ENCODE measurements around the gene AP3B1.
A peak's percentile ranks its signal among the peaks of the same experiment; 100 is the strongest.

Gene AP3B1

DNA sequence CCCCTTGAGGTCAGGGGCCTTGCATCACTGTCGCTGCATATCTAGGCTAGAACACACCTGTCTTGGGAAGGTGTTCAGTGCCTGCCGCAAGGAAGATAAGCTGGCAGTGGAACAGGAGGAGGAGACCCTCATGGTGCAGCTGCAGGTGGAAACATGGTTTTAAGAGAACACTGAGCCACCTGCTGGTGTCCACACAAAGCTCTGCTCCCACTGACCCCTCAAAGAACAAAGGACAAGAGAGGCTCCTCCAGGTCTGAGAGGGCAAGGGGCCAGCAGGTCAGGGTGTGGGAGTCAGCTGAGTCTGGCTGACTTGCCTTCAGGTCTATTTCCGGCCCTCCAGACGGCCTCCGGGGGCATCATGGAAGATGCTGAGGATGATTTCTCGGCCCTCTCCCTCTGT, 308.2 kb downstream of the AP3B1 start:
- H3K9me3 ChIP-seq = no peaks in the 10 kb centered on the region
- H3K4me1 ChIP-seq = no peaks in the 10 kb centered on the region; the same call in 1 of the 2 replicates
- no peaks in the 10 kb centered on the region for H3K36me3 ChIP-seq (replicated peaks)
- no peak overlapping the region for H3K4me3 ChIP-seq
- no peak for DNase-seq (ENCODE audit: low spot score in 2 of 2)
- H3K27me3 ChIP-seq (ENCODE audit: low read depth) = no peaks in the 10 kb centered on the region
- in situ Hi-C loops (cut with MboI; ENCODE audit: low sequenced_read_pairs) = no loop called here

GRCh38 chr5:77985247-77985646, 309.3 kb downstream of the AP3B1 start:
- Histone ChIP-seq H3K36me3 (replicated peaks) (no peaks in the 10 kb centered on the region), H3K4me3 (no peak overlapping the region), H3K27me3 (ENCODE audit: low read depth) (no peaks in the 10 kb centered on the region), H3K9me3 (no peaks in the 10 kb centered on the region), H3K4me1 (no peaks in the 10 kb centered on the region; the same call in 1 of the 2 replicates)
- in situ Hi-C loops (cut with MboI; ENCODE audit: low sequenced_read_pairs) = no loop called here
- no peak for DNase-seq (ENCODE audit: low spot score in 2 of 2)

DNA sequence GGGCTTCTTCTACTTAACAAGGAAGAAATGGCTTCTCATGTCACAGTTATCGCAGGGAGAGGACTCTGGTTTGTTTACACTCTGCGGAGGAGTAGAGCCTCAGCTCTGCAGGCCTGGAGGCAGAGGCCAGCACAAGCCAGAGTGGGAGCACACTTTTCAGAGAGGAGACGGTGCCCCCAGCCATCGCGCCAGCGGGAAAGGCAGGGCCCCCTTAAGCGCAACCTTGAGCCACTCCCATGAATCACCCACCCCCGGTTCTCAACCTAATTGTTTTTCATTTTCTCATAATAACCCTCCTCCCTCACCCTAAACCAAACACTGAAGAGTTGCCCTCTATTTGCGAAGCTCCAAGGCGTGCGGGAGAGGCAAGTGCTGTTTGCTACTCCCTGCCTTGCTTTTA, 309.9 kb downstream of the AP3B1 start:
- in situ Hi-C loops (cut with MboI; ENCODE audit: low sequenced_read_pairs) = no loop called here
- no peak overlapping the region for H3K4me3 ChIP-seq
- no peak for DNase-seq (ENCODE audit: low spot score in 2 of 2)
- H3K9me3 ChIP-seq = no peaks in the 10 kb centered on the region
- no peaks in the 10 kb centered on the region; the same call in 1 of the 2 replicates for H3K4me1 ChIP-seq
- H3K36me3 ChIP-seq (replicated peaks) = no peaks in the 10 kb centered on the region
- no peaks in the 10 kb centered on the region for H3K27me3 ChIP-seq (ENCODE audit: low read depth)

DNA sequence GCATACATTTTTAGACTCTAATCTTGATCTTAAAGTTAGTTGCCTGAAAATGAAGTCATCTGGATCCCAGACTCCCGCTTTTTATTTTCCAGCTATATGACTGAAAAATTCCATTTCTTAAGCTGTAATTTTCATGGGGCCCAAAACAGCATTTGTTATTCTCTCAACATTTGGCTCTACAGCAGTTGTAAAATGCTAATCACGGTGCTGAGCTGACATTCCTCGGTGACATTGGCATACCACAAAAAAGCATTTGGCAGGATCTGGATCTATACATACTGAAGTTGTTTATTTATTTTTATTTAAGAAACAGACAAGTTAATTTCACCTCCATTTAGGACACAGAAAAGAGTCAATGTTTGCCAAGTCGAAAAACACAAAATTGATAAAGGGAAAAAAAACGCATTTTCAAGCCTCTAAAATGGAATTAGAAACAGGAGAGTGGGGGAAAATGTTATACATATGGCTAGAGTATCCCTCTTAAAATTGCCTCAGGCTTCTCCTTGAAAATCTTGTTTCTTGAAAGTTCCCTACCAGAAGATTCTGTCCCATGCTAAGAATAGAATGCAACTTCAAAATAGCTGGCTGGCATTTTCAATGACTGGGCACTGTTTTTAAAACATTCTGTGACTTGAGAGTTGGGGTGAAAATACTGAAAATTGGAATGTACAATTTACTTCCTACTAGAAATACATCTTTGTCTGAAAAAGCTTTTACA, 310.9 kb downstream of the AP3B1 start:
- no peaks in the 10 kb centered on the region for H3K9me3 ChIP-seq
- no peaks in the 10 kb centered on the region for H3K36me3 ChIP-seq (replicated peaks)
- no peaks in the 10 kb centered on the region; the same call in 1 of the 2 replicates for H3K4me1 ChIP-seq
- DNase-seq (ENCODE audit: low spot score in 2 of 2) = no peak
- in situ Hi-C loops (cut with MboI; ENCODE audit: low sequenced_read_pairs) = no loop called here
- H3K4me3 ChIP-seq = no peak overlapping the region
- no peaks in the 10 kb centered on the region for H3K27me3 ChIP-seq (ENCODE audit: low read depth)

DNA sequence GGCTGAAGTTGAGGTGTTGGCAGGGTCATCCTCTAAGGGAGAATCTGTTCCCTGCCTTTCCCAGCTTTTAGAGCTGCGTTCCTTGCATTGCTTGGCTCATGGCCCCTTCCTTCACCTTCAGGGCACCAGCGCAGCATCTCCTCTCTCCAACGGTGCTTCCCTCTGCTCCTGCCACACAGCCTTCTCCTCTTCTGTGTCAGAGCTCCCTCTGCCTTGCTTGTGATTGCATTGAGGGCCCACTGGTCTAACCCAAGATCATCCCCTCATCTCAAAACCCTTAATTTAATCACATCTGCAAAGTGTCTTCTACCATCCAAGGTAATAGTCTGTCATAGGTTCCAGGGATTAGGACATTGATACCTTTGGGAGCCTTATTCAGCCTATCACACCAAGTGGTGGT, 312.7 kb downstream of the AP3B1 start:
- in situ Hi-C loops (cut with MboI; ENCODE audit: low sequenced_read_pairs) = no loop called here
- Histone ChIP-seq H3K4me3 (no peak overlapping the region), H3K27me3 (ENCODE audit: low read depth) (no peaks in the 10 kb centered on the region), H3K9me3 (no peaks in the 10 kb centered on the region), H3K36me3 (replicated peaks) (no peaks in the 10 kb centered on the region), H3K4me1 (no peaks in the 10 kb centered on the region; the same call in 1 of the 2 replicates)
- no peak for DNase-seq (ENCODE audit: low spot score in 2 of 2)

GRCh38 chr5:77974576-77974975, 319.9 kb downstream of the AP3B1 start:
- Histone ChIP-seq H3K4me3 (no peak overlapping the region), H3K9me3 (no peaks in the 10 kb centered on the region), H3K36me3 (replicated peaks) (no peaks in the 10 kb centered on the region), H3K4me1 (peaks cover 7% of the 10 kb centered on the region; the same call in 1 of the 2 replicates), H3K27me3 (ENCODE audit: low read depth) (peaks cover 11% of the 10 kb centered on the region)
- DNase-seq (ENCODE audit: low spot score in 2 of 2) = no peak
- in situ Hi-C loops (cut with MboI; ENCODE audit: low sequenced_read_pairs) = no loop called here

- Histone ChIP-seq H3K36me3 (replicated peaks) (no peaks in the 10 kb centered on the region), H3K9me3 (no peaks in the 10 kb centered on the region), H3K27me3 (ENCODE audit: low read depth) (peaks cover 12% of the 10 kb centered on the region), H3K4me3 (no peak overlapping the region), H3K4me1 (peaks cover 7% of the 10 kb centered on the region; the same call in 1 of the 2 replicates)
- no peak for DNase-seq (ENCODE audit: low spot score in 2 of 2)
- in situ Hi-C loops (cut with MboI; ENCODE audit: low sequenced_read_pairs) = no loop called here
Observed at GRCh38 chr5:77973253-77973609, 321.3 kb downstream of the AP3B1 start.

- Histone ChIP-seq H3K4me3 (no peak overlapping the region), H3K36me3 (replicated peaks) (no peaks in the 10 kb centered on the region), H3K27me3 (ENCODE audit: low read depth) (peaks cover 14% of the 10 kb centered on the region), H3K4me1 (peaks cover 7% of the 10 kb centered on the region; the same call in 1 of the 2 replicates), H3K9me3 (no peaks in the 10 kb centered on the region)
- DNase-seq (ENCODE audit: low spot score in 2 of 2) = peak; percentile 15 to 55
- in situ Hi-C loops (cut with MboI; ENCODE audit: low sequenced_read_pairs) = no loop called here
Observed at GRCh38 chr5:77972469-77973252, 321.8 kb downstream of the AP3B1 start.

DNA sequence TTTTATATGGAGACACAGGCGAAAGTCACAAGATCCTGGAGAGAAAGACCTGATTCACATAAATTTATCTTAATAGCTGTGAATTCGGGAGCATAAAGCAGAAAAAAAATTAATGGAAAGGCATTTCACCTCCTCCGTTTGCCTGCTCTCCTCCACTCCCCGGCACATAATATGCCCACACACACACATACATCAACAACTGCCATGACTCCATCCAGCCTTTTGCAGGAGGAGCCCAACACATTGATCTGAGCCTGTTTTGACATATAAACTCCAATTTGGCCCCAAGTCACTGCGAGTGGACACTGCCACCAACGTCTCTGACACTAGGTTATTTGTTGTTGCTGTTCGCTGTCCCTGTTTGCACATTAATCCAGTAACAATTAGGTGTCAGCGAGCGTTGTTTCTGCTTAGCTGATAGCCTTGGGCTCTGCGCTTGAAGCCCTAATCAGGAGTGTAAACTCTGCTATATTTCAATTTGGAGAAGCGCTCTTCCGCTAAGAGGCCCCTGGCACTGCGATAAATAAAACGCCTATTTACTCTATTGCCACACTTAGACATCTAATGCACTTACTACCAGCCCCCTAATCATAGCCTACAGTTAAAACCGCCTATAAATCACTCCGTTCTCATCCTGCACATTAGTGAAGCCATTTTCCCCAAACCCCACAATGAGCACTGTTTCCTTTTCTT, 322.6 kb downstream of the AP3B1 start:
- in situ Hi-C loops (cut with MboI; ENCODE audit: low sequenced_read_pairs) = no loop called here
- H3K4me1 ChIP-seq = peaks cover 7% of the 10 kb centered on the region; the same call in 1 of the 2 replicates
- no peaks in the 10 kb centered on the region for H3K9me3 ChIP-seq
- peaks cover 14% of the 10 kb centered on the region for H3K27me3 ChIP-seq (ENCODE audit: low read depth)
- no peaks in the 10 kb centered on the region for H3K36me3 ChIP-seq (replicated peaks)
- H3K4me3 ChIP-seq = no peak overlapping the region
- peak in 1 of 2 experiments; percentile 24 for DNase-seq (ENCODE audit: low spot score in 2 of 2)

DNA sequence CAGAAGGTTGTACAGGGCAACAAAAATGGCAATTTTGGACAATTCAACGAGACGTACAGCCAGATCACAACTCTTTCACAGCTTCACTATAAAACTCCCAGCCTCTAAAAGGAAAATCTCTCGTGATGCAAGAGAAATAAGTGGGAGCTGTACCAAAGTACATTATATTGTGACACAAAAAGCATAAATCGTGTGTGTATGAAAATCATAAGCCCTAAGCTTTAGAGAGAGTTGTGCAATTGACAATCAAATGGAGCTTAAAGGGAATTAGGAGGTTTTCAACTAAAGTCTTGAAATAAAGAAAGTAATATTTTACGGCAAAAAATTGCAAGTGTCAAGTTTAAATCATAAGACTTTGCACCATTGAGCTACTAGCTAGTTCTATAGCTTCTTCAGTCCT, 323.6 kb downstream of the AP3B1 start:
- peaks cover 7% of the 10 kb centered on the region; the same call in 1 of the 2 replicates for H3K4me1 ChIP-seq
- in situ Hi-C loops (cut with MboI; ENCODE audit: low sequenced_read_pairs) = no loop called here
- no peaks in the 10 kb centered on the region for H3K36me3 ChIP-seq (replicated peaks)
- DNase-seq (ENCODE audit: low spot score in 2 of 2) = no peak
- H3K27me3 ChIP-seq (ENCODE audit: low read depth) = peaks cover 18% of the 10 kb centered on the region
- H3K4me3 ChIP-seq = no peak overlapping the region
- no peaks in the 10 kb centered on the region for H3K9me3 ChIP-seq

DNA sequence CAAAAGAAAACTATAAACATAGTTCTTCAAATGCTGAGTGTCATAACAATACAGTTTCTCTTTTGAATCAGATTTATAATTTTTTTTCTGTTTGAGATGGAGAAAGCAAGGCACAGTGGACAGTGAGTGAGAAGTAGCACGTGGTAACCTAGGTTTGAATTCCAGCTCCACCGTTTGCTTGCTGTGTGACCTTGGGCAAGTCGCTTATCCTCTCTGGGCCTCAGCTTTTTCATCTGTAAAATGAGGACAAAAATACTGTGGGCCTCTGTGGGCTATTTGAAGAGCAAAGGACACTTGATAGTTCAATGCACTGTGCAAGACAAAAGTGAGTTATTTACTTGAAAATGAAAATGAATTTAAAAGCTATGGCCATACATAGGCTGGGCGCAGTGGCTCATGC, 330.7 kb downstream of the AP3B1 start:
- H3K9me3 ChIP-seq = no peaks in the 10 kb centered on the region
- H3K36me3 ChIP-seq (replicated peaks) = no peaks in the 10 kb centered on the region
- no peak for DNase-seq (ENCODE audit: low spot score in 2 of 2)
- no peak overlapping the region for H3K4me3 ChIP-seq
- H3K27me3 ChIP-seq (ENCODE audit: low read depth) = peaks cover 47% of the 10 kb centered on the region
- in situ Hi-C loops (cut with MboI; ENCODE audit: low sequenced_read_pairs) = no loop called here
- H3K4me1 ChIP-seq = peaks cover 22% of the 10 kb centered on the region

GRCh38 chr5:77960863-77961396, 333.6 kb downstream of the AP3B1 start:
- peak in 1 of 2 experiments; percentile 44 for DNase-seq (ENCODE audit: low spot score in 2 of 2)
- Histone ChIP-seq H3K4me3 (no peak overlapping the region), H3K9me3 (no peaks in the 10 kb centered on the region), H3K36me3 (replicated peaks) (no peaks in the 10 kb centered on the region), H3K4me1 (peaks cover 30% of the 10 kb centered on the region), H3K27me3 (ENCODE audit: low read depth) (peaks cover 39% of the 10 kb centered on the region)
- in situ Hi-C loops (cut with MboI; ENCODE audit: low sequenced_read_pairs) = no loop called here

DNA sequence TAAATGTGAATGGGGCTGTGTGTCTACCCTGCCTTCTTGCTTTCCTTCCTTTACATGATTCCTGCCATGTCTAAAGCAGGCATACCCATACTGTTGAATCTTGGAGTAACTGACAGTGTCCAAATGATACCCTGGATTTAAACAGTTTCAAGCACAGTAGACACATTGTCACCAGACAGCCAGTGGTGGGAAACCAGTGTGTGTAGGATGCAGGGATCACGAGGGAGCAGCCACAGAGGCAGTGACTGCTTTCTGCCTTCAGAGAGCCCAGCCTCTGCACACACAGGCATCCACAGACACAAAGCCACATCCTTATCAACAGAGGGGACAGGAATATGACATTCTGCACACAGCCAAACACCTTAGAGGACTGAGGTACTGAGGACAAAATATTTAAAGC, 334.2 kb downstream of the AP3B1 start:
- in situ Hi-C loops (cut with MboI; ENCODE audit: low sequenced_read_pairs) = no loop called here

More for the DNA sequence above, 334.2 kb downstream of the AP3B1 start:
- Histone ChIP-seq H3K36me3 (replicated peaks) (no peaks in the 10 kb centered on the region), H3K4me1 (peaks cover 30% of the 10 kb centered on the region), H3K4me3 (no peak overlapping the region), H3K27me3 (ENCODE audit: low read depth) (peaks cover 39% of the 10 kb centered on the region), H3K9me3 (0 out of 2 replicates have a peak, but pooled peaks cover 2% of the 10 kb centered on the region)
- peak in 1 of 2 experiments; percentile 13 for DNase-seq (ENCODE audit: low spot score in 2 of 2)

Data from HAP-1 (cell line).